T-cell (primary cell): ENCODE measurements around the gene EXO1. TPM values are rescaled to one million over a fixed set of nuclear protein-coding genes. Genes with fewer than 3 reads are reported as not detected.

Experiments used
- ATAC-seq, 4 experiments: fragments of 200-7000 bp in 3 of 4; fragments of 150-1000 bp in 1 of 4; cut with Tn5 transposase; replicated peaks in 1 of 4; 1 replicate in 3 of 4; 2 replicates in 1 of 4; pipeline ENCODE4 v1.10.0; 2021; ENCODE audit warnings: moderate library complexity in 3 of 4, mild to moderate bottlenecking in 2 of 4, moderate number of reproducible peaks in 1 of 4
- CTCF ChIA-PET, 2 donors: fragments of 300-600 bp; sonication (Branson Sonifier 250); formaldehyde crosslinking; loops; one replicate each; lab custom pipeline; 2022; ENCODE audit warnings: antibody characterized with exemption in 2 of 2; lab: Charles Lee
- POLR2A ChIA-PET, 2 donors: fragments of 300-600 bp; sonication (Branson Sonifier 250); formaldehyde crosslinking; loops; one replicate each; lab custom pipeline; 2022; ENCODE audit warnings: antibody characterized with exemption in 2 of 2; lab: Charles Lee
- DNase-seq, 35 experiments: peaks; one replicate each; pipeline versions ENCODE4 v3.0.0 to v3.0.0-alpha.2; 2013 to 2023
- H3K27ac ChIP-seq: one replicate; pipeline ENCODE4 v1.5.1; 2013; ENCODE audit warnings: low read length
- H3K27me3 ChIP-seq, 2 experiments: replicated peaks in 1 of 2; 1 replicate in 1 of 2; 2 replicates in 1 of 2; pipeline versions ENCODE4 v1.6.1 to v1.7.0; 2013; ENCODE audit warnings: low read length in 1 of 2, mixed read lengths in 1 of 2; ENCODE audit not compliant: control insufficient read depth in 2 of 2, insufficient read depth in 2 of 2; ENCODE audit errors: extremely low read depth in 1 of 2
- H3K36me3 ChIP-seq, 2 donors: 1 replicate in 1 of 2; 2 replicates in 1 of 2; pipeline versions ENCODE4 v1.6.1 to v1.7.0; 2013; ENCODE audit warnings: low read length in 1 of 2; ENCODE audit not compliant: control insufficient read depth in 2 of 2, insufficient read depth in 1 of 2; ENCODE audit errors: extremely low read depth in 1 of 2
- H3K4me1 ChIP-seq, 2 experiments: 1 replicate in 1 of 2; 2 replicates in 1 of 2; pipeline versions ENCODE4 v1.6.1 to v1.7.0; 2013; ENCODE audit warnings: low read length in 2 of 2, mixed read lengths in 1 of 2; ENCODE audit not compliant: insufficient read depth in 2 of 2, control insufficient read depth in 1 of 2; ENCODE audit errors: extremely low read depth in 1 of 2
- H3K4me3 ChIP-seq, 2 donors: 1 replicate in 1 of 2; 2 replicates in 1 of 2; pipeline versions ENCODE4 v1.5.1 to v1.7.0; 2013; ENCODE audit warnings: mild to moderate bottlenecking in 2 of 2, low read length in 1 of 2, moderate library complexity in 1 of 2; ENCODE audit not compliant: control insufficient read depth in 1 of 2; ENCODE audit errors: extremely low read depth in 1 of 2
- H3K9me3 ChIP-seq: 2 replicates; pipeline ENCODE4 v1.7.0; 2013
- H3K27ac Mint-ChIP-seq, 2 donors: one replicate each; pipeline ENCODE4 v1.8.0; 2020 to 2021; ENCODE audit warnings: mild to moderate bottlenecking in 2 of 2, mixed read lengths in 2 of 2
- H3K27me3 Mint-ChIP-seq, 2 donors: one replicate each; pipeline ENCODE4 v1.8.0; 2021 to 2022; ENCODE audit warnings: mixed read lengths in 2 of 2
- H3K36me3 Mint-ChIP-seq: one replicate; pipeline ENCODE4 v1.8.0; 2021; ENCODE audit warnings: mixed read lengths
- H3K4me1 Mint-ChIP-seq, 3 donors: one replicate each; pipeline ENCODE4 v1.8.0; 2020 to 2022; ENCODE audit warnings: mixed read lengths in 3 of 3, mild to moderate bottlenecking in 1 of 3
- H3K4me3 Mint-ChIP-seq, 3 donors: one replicate each; pipeline ENCODE4 v1.8.0; 2020 to 2022; ENCODE audit warnings: mild to moderate bottlenecking in 3 of 3, mixed read lengths in 3 of 3, moderate library complexity in 3 of 3
- H3K9me3 Mint-ChIP-seq, 3 donors: one replicate each; pipeline ENCODE4 v1.8.0; 2020 to 2022; ENCODE audit warnings: mixed read lengths in 3 of 3
- WGBS: methylation state at CpG from one replicate; pipeline ENCODE4 v1.1.5; 2013; ENCODE audit warnings: missing lambda C conversion rate; ENCODE audit not compliant: insufficient coverage; 5-methylcytosine and 5-hydroxymethylcytosine counted together
- total RNA-seq, 35 experiments: library from RNA in 6 of 35; stranded (reverse) in 6 of 35; fragments of 120-200 nt in 1 of 35; gene quantifications; one replicate each; pipeline versions ENCODE4 v1.2.1 to v1.2.4 and lab custom pipeline; 2013 to 2026

The EXO1 gene
- total RNA-seq, 5 donors from 2014 or later (not counting 1 experiment from before 2014, with no cell fraction given), result 0.41 to 2.7 (median 1.4) TPM

DNA sequence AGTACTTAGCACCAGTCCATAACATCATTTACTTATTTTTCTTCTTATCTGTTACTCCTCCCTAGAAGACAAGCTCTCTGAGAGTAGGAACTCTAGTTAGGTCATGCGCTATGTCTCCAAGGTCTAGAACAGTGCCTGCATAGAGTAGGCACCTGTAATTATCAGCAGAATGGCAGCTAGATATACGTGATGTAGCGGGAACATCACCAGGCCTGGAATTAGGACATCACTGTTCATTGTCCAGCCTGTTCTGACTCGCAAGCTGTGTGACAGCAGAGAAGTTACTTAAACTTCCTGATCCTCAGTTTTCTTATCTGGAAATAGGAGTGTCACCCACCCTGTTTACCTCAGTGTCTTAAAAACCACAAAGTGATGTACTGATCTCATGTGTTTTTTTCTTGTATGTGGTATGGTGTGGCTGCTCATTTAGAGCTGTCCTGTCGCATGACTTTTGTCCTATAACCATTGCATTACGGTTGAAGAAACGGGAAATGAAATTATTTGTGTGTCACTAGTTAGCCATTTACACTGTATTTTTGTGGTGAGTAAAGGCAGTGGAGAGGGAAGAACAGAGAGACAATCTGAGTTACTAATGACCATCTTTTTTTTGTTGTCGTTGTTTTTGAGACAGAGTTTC is 37.1 kb upstream of the EXO1 start:
- Mint-ChIP-seq H3K36me3 (no peaks in the 10 kb centered on the region), H3K4me1 (no peaks in the 10 kb centered on the region), H3K4me3 (no peak overlapping the region), H3K27ac (no peak overlapping the region), H3K27me3 (peaks cover 0 to 4% of the 10 kb centered on the region in 2 donors), H3K9me3 (no peaks in the 10 kb centered on the region)
- Histone ChIP-seq H3K4me1 (no peaks in the 10 kb centered on the region), H3K36me3 (no peaks in the 10 kb centered on the region), H3K4me3 (no peak overlapping the region), H3K27me3 (peaks cover 0 to 3% of the 10 kb centered on the region in 2 experiments), H3K9me3 (no peaks in the 10 kb centered on the region), H3K27ac (no peak overlapping the region)
- WGBS, result 82% methylated on average over 7 of the region's 8 CpGs
- CTCF ChIA-PET, result no interaction called here
- ATAC-seq (no peak), DNase-seq (no peak)
- POLR2A ChIA-PET, result no interaction called here

GRCh38 chr1:241813768-241814320 is 34.2 kb upstream of the EXO1 start:
- peaks cover 0 to 2% of the 10 kb centered on the region in 2 donors for H3K27me3 Mint-ChIP-seq
- ChIA-PET POLR2A (no interaction called here), CTCF (no interaction called here)
- no peaks in the 10 kb centered on the region for H3K36me3 ChIP-seq
- no peaks in the 10 kb centered on the region for H3K4me1 ChIP-seq
- ATAC-seq (no peak), DNase-seq (no peak)
- no peaks in the 10 kb centered on the region for H3K36me3 Mint-ChIP-seq
- H3K4me3 ChIP-seq, result no peak overlapping the region
- H3K4me3 Mint-ChIP-seq, result no peak overlapping the region
- 93% methylated on average over 5 of the region's 8 CpGs for WGBS
- H3K27ac Mint-ChIP-seq, result no peak overlapping the region
- peaks cover 0 to 3% of the 10 kb centered on the region in 2 experiments for H3K27me3 ChIP-seq
- H3K9me3 ChIP-seq, result no peaks in the 10 kb centered on the region
- no peaks in the 10 kb centered on the region for H3K9me3 Mint-ChIP-seq
- H3K4me1 Mint-ChIP-seq, result no peaks in the 10 kb centered on the region
- no peak overlapping the region for H3K27ac ChIP-seq

GRCh38 chr1:241816008-241816407 is 32.0 kb upstream of the EXO1 start:
- POLR2A ChIA-PET, result no interaction called here
- Histone ChIP-seq H3K27ac (no peak overlapping the region), H3K9me3 (no peaks in the 10 kb centered on the region), H3K27me3 (peaks cover 0 to 3% of the 10 kb centered on the region in 2 experiments), H3K4me3 (no peak overlapping the region), H3K4me1 (no peaks in the 10 kb centered on the region), H3K36me3 (no peaks in the 10 kb centered on the region)
- H3K27ac Mint-ChIP-seq, result no peak overlapping the region
- CTCF ChIA-PET, result no interaction called here
- DNase-seq, result no peak
- peaks cover 0 to 1% of the 10 kb centered on the region in 2 donors for H3K27me3 Mint-ChIP-seq
- H3K36me3 Mint-ChIP-seq, result no peaks in the 10 kb centered on the region
- H3K4me1 Mint-ChIP-seq, result no peaks in the 10 kb centered on the region
- H3K4me3 Mint-ChIP-seq, result no peak overlapping the region
- 83% methylated on average over 2 of the region's 6 CpGs for WGBS
- ATAC-seq, result no peak
- no peaks in the 10 kb centered on the region for H3K9me3 Mint-ChIP-seq

DNA sequence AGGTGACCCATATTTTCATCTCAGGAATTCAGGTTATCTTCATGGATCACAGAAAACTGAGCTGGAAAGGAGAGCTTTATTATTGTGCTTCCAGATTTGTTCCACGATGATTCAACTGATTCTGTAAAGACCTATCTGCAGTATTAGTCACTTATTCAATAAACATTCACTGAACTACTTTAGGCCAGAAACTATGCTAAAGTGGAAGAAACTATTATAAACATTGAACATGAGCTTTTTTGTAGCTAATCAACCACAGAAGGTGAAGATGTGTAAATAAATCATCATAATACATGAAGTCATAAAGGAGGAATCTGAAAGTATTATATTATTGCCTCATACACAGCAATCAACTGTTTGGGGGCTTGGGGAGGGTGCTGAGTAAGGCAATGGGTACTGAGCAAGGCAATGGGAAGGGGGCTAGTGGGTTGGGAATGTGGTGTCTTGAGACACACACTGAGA is 30.6 kb upstream of the EXO1 start:
- no peaks in the 10 kb centered on the region for H3K9me3 Mint-ChIP-seq
- no peak for DNase-seq
- Histone ChIP-seq H3K4me1 (no peaks in the 10 kb centered on the region), H3K36me3 (no peaks in the 10 kb centered on the region), H3K9me3 (no peaks in the 10 kb centered on the region), H3K27ac (no peak overlapping the region), H3K4me3 (no peak overlapping the region), H3K27me3 (peaks cover 0 to 3% of the 10 kb centered on the region in 2 experiments)
- no peak for ATAC-seq
- WGBS, result no CpG with 5 or more reads among the region's 1 CpG
- H3K36me3 Mint-ChIP-seq, result no peaks in the 10 kb centered on the region
- no peak overlapping the region for H3K27ac Mint-ChIP-seq
- no peaks in the 10 kb centered on the region for H3K4me1 Mint-ChIP-seq
- no peak overlapping the region for H3K4me3 Mint-ChIP-seq
- peaks cover 0 to 1% of the 10 kb centered on the region in 2 donors for H3K27me3 Mint-ChIP-seq
- ChIA-PET CTCF (interaction anchor here in 1 of 2 donors (0.6 kb wide), 1 partner anchor 282 kb away, joined by 3 read pairs; no protein-coding TSS in a partner anchor), POLR2A (no interaction called here)

DNA sequence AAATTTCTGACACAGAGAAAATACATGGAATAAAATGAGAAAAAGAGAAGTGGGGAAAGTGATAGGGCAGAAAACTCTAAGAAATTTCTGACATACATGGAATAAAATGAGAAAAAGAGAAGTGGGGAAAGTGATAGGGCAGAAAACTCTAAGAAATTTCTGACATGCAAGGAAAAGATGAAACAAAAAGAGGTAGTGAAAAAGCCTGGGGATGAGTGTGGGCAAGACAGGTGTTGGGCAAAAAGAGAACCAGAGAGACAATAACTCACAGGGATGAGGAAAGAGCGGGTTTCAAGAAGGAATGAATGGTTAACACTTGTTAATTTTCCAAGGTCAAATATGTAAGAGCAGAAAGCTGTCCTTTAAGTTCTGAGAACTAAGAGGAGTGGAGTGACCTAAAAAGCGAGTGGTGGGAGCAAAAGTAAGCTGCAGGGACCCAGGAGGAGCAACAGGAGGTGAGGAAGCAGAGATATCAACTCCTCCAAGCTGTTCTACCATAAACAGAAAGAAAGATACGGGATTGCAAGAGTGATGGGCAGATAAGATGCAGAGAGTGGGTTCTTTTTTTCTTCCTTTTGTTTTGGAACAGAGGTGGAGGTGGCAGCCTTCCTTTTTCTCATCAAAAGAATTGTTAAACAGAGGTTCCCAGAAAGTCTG is 29.9 kb upstream of the EXO1 start:
- H3K36me3 ChIP-seq, result no peaks in the 10 kb centered on the region
- DNase-seq (no peak), ATAC-seq (no peak)
- Mint-ChIP-seq H3K27ac (no peak overlapping the region), H3K36me3 (no peaks in the 10 kb centered on the region), H3K4me3 (no peak overlapping the region), H3K4me1 (no peaks in the 10 kb centered on the region), H3K9me3 (no peaks in the 10 kb centered on the region), H3K27me3 (peaks cover 0 to 1% of the 10 kb centered on the region in 2 donors)
- ChIA-PET CTCF (interaction anchor here in 1 of 2 donors (0.6 kb wide), 1 partner anchor 232 kb away, joined by 6 read pairs; no protein-coding TSS in a partner anchor), POLR2A (no interaction called here)
- no peaks in the 10 kb centered on the region for H3K9me3 ChIP-seq
- H3K27me3 ChIP-seq, result peaks cover 0 to 3% of the 10 kb centered on the region in 2 experiments
- no peak overlapping the region for H3K4me3 ChIP-seq
- H3K4me1 ChIP-seq, result no peaks in the 10 kb centered on the region
- 67% methylated on average over 1 of the region's 3 CpGs for WGBS
- H3K27ac ChIP-seq, result no peak overlapping the region

DNA sequence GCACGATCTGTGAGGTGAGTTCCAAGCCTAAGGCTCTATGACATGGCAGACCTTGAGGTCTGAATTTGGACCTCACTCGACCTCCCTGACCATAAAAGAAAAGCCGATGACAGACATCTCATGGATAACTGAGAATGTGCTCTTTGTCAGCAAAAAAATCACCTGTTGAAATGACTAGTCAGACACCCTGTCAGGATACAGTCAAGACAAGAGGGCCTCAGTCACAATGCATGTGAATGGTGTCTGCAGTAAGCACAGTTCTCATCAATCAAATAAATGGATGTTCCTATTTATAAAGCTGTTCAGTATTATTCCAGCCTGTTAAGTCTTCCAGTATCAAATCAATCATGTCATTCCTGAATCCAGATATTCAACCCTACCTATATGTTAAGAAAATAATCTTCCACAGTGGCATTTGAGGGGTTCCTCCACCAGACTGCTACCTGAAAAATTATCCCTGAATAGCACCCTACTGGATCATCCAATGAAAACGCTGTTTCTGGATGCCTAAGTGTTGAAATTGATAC is 28.6 kb upstream of the EXO1 start:
- 66% methylated on average over 2 of the region's 4 CpGs for WGBS
- Histone ChIP-seq H3K4me3 (no peak overlapping the region), H3K4me1 (no peaks in the 10 kb centered on the region), H3K27me3 (peaks cover 0 to 3% of the 10 kb centered on the region in 2 experiments), H3K9me3 (no peaks in the 10 kb centered on the region), H3K27ac (no peak overlapping the region), H3K36me3 (no peaks in the 10 kb centered on the region)
- Mint-ChIP-seq H3K27me3 (peaks cover 0 to 1% of the 10 kb centered on the region in 2 donors), H3K36me3 (no peaks in the 10 kb centered on the region), H3K9me3 (no peaks in the 10 kb centered on the region), H3K4me3 (no peak overlapping the region), H3K27ac (no peak overlapping the region), H3K4me1 (no peaks in the 10 kb centered on the region)
- DNase-seq (no peak), ATAC-seq (no peak)
- POLR2A ChIA-PET, result no interaction called here
- CTCF ChIA-PET, result no interaction called here
